HG03025 (cell line): Measurements from ENCODE around the gene DLGAP1.

Experiments
- ATAC-seq: cut with Tn5 transposase; IDR thresholded peaks from one replicate; pipeline ENCODE4 v1.9.1; 2021; ENCODE audit warnings: mild to moderate bottlenecking, moderate library complexity; ENCODE audit not compliant: unreplicated experiment, low FRiP score

The DLGAP1 gene

GRCh38 chr18:4198956-4199355 lies 256.2 kb downstream of the DLGAP1 start:
- ATAC-seq, result no peak

GRCh38 chr18:4196351-4196750 lies 258.8 kb downstream of the DLGAP1 start:
- no peak for ATAC-seq

GRCh38 chr18:4193086-4193485 lies 262.0 kb downstream of the DLGAP1 start:
- ATAC-seq, result no peak

- no peak for ATAC-seq
Observed at GRCh38 chr18:4181882-4182568, 273.1 kb downstream of the DLGAP1 start.

GRCh38 chr18:4181086-4181485 lies 274.0 kb downstream of the DLGAP1 start:
- ATAC-seq, result no peak

- no peak for ATAC-seq
Observed at GRCh38 chr18:4172196-4173100, 282.7 kb downstream of the DLGAP1 start.

GRCh38 chr18:4157352-4157751 lies 297.8 kb downstream of the DLGAP1 start:
- ATAC-seq, result no peak

- no peak for ATAC-seq
Observed at GRCh38 chr18:4146797-4147196, 308.3 kb downstream of the DLGAP1 start.

GRCh38 chr18:4144201-4144600 lies 310.9 kb downstream of the DLGAP1 start:
- ATAC-seq, result no peak

- ATAC-seq, result no peak
Observed at GRCh38 chr18:4143585-4143984, 311.5 kb downstream of the DLGAP1 start.

GRCh38 chr18:4142876-4143275 lies 312.2 kb downstream of the DLGAP1 start:
- ATAC-seq, result no peak

GRCh38 chr18:4134700-4135099 lies 320.4 kb downstream of the DLGAP1 start:
- no peak for ATAC-seq

GRCh38 chr18:4130734-4131719 lies 324.1 kb downstream of the DLGAP1 start:
- ATAC-seq, result no peak

GRCh38 chr18:4126939-4127338 lies 328.2 kb downstream of the DLGAP1 start:
- ATAC-seq, result no peak

GRCh38 chr18:4125627-4126230 lies 329.4 kb downstream of the DLGAP1 start:
- ATAC-seq, result no peak

- no peak for ATAC-seq
Observed at GRCh38 chr18:4125224-4125623, 329.9 kb downstream of the DLGAP1 start.

- no peak for ATAC-seq
Observed at GRCh38 chr18:4119813-4120212, 335.3 kb downstream of the DLGAP1 start.

- ATAC-seq, result no peak
Observed at GRCh38 chr18:4119127-4119648, 335.9 kb downstream of the DLGAP1 start.

GRCh38 chr18:4108016-4108415 lies 347.1 kb downstream of the DLGAP1 start:
- ATAC-seq, result no peak

- ATAC-seq, result no peak
Observed at GRCh38 chr18:4107049-4107467, 348.0 kb downstream of the DLGAP1 start.
